WTC11 (cell line): ENCODE measurements around the gene OXER1. TPM values are rescaled to one million over a fixed set of nuclear protein-coding genes. Genes with fewer than 3 reads are reported as not detected.

Experiments
- ATAC-seq: fragments of 200-7000 bp; cut with Tn5 transposase; 2 replicates; pipeline ENCODE4 v1.10.0; 2021; ENCODE audit warnings: mild to moderate bottlenecking, moderate library complexity
- CTCF ChIA-PET: fragments of 300-600 bp; sonication (Branson Sonifier 250); formaldehyde crosslinking; loops from one replicate; lab custom pipeline; 2021; ENCODE audit warnings: antibody characterized with exemption; lab: Charles Lee
- POLR2A ChIA-PET: fragments of 350-600 bp; sonication (Branson Sonifier 250); formaldehyde crosslinking; loops from one replicate; lab custom pipeline; 2021; ENCODE audit warnings: antibody characterized with exemption; lab: Charles Lee
- DNase-seq: peaks from one replicate; pipeline ENCODE4 v3.0.0; 2021; ENCODE audit warnings: low spot score
- H3K27ac Mint-ChIP-seq: 2 replicates; pipeline ENCODE4 v1.8.0; 2021; ENCODE audit warnings: mixed read lengths
- H3K27me3 Mint-ChIP-seq: 2 replicates; pipeline ENCODE4 v1.8.0; 2021; ENCODE audit warnings: low read depth, mild to moderate bottlenecking, moderate library complexity, mixed read lengths
- H3K36me3 Mint-ChIP-seq: 2 replicates; pipeline ENCODE4 v1.8.0; 2021; ENCODE audit warnings: mixed read lengths
- H3K4me1 Mint-ChIP-seq: 2 replicates; pipeline ENCODE4 v1.8.0; 2022; ENCODE audit warnings: mixed read lengths
- H3K4me3 Mint-ChIP-seq: 2 replicates; pipeline ENCODE4 v1.8.0; 2021; ENCODE audit warnings: mild to moderate bottlenecking, moderate library complexity, mixed read lengths
- H3K9me3 Mint-ChIP-seq: 2 replicates; pipeline ENCODE4 v1.8.0; 2021; ENCODE audit warnings: mixed read lengths
- ATF1 ChIP-seq: sonication (generic); formaldehyde crosslinking; IDR thresholded peaks from 2 replicates; pipeline ENCODE4 v1.8.1; 2023; ENCODE audit warnings: mild to moderate bottlenecking, moderate library complexity, missing genetic modification reagents
- CBFB ChIP-seq: sonication (generic); formaldehyde crosslinking; IDR thresholded peaks from 2 replicates; pipeline ENCODE4 v1.8.1; 2022; ENCODE audit warnings: mild to moderate bottlenecking, low read depth, missing genetic modification reagents
- CREM ChIP-seq: sonication (generic); formaldehyde crosslinking; IDR thresholded peaks from 2 replicates; pipeline ENCODE4 v1.8.1; 2022; ENCODE audit warnings: mild to moderate bottlenecking, missing genetic modification reagents, moderate library complexity
- ESRRA ChIP-seq: sonication (generic); formaldehyde crosslinking; IDR thresholded peaks from 2 replicates; pipeline ENCODE4 v1.8.1; 2022; ENCODE audit warnings: mild to moderate bottlenecking, missing genetic modification reagents, borderline replicate concordance
- ETV6 ChIP-seq: sonication (generic); formaldehyde crosslinking; IDR thresholded peaks from 2 replicates; pipeline ENCODE4 v1.8.1; 2022; ENCODE audit warnings: mild to moderate bottlenecking, missing genetic modification reagents
- FOXJ3 ChIP-seq: sonication (generic); formaldehyde crosslinking; IDR thresholded peaks from 2 replicates; pipeline ENCODE4 v1.9.0; 2021; ENCODE audit warnings: missing genetic modification reagents, mild to moderate bottlenecking, borderline replicate concordance
- FOXK1 ChIP-seq: sonication (generic); formaldehyde crosslinking; IDR thresholded peaks from 2 replicates; pipeline ENCODE4 v1.8.0; 2022; ENCODE audit warnings: mild to moderate bottlenecking, moderate library complexity, missing genetic modification reagents
- MXD4 ChIP-seq: fragments of 250-450 bp; sonication (Bioruptor Pico); IDR thresholded peaks from 2 replicates; pipeline ENCODE4 v1.8.0; 2021; ENCODE audit warnings: mild to moderate bottlenecking, moderate library complexity, borderline replicate concordance
- PRRX2 ChIP-seq: fragments of 250-450 bp; sonication (Bioruptor Pico); IDR thresholded peaks from 2 replicates; pipeline ENCODE4 v1.8.0; 2021; ENCODE audit warnings: mild to moderate bottlenecking
- RELA ChIP-seq: sonication (generic); formaldehyde crosslinking; IDR thresholded peaks from 2 replicates; pipeline ENCODE4 v1.8.1; 2022; ENCODE audit warnings: missing genetic modification reagents, mild to moderate bottlenecking, borderline replicate concordance
- SOX15 ChIP-seq: fragments of 250-450 bp; sonication (Bioruptor Pico); IDR thresholded peaks from 2 replicates; pipeline ENCODE4 v1.9.0; 2021; ENCODE audit warnings: mild to moderate bottlenecking
- SP1 ChIP-seq: sonication (generic); formaldehyde crosslinking; conservative IDR thresholded peaks from 2 replicates; pipeline ENCODE4 v1.8.1; 2022; ENCODE audit warnings: missing genetic modification reagents
- TCF7 ChIP-seq: sonication (generic); formaldehyde crosslinking; IDR thresholded peaks from 2 replicates; pipeline ENCODE4 v1.8.0; 2022; ENCODE audit warnings: mild to moderate bottlenecking, low read depth, missing genetic modification reagents, moderate library complexity
- TP53 ChIP-seq: sonication (generic); formaldehyde crosslinking; IDR thresholded peaks from 2 replicates; pipeline ENCODE4 v1.8.1; 2023; ENCODE audit warnings: mild to moderate bottlenecking, missing genetic modification reagents
- ZBTB21 ChIP-seq: sonication (generic); formaldehyde crosslinking; IDR thresholded peaks from 2 replicates; pipeline ENCODE4 v1.8.1; 2023; ENCODE audit warnings: mild to moderate bottlenecking, missing genetic modification reagents, borderline replicate concordance
- ZNF121 ChIP-seq: sonication (generic); formaldehyde crosslinking; IDR thresholded peaks from 2 replicates; pipeline ENCODE4 v1.8.0; 2023; ENCODE audit warnings: missing genetic modification reagents
- ZNF138 ChIP-seq: sonication (generic); formaldehyde crosslinking; conservative IDR thresholded peaks from 2 replicates; pipeline ENCODE4 v1.8.1; 2022; ENCODE audit warnings: mild to moderate bottlenecking, moderate library complexity, missing genetic modification reagents
- ZNF263 ChIP-seq: sonication (generic); formaldehyde crosslinking; IDR thresholded peaks from 2 replicates; pipeline ENCODE4 v1.8.1; 2022; ENCODE audit warnings: low read depth, mild to moderate bottlenecking, moderate library complexity, missing genetic modification reagents
- ZNF396 ChIP-seq: fragments of 250-450 bp; sonication (Bioruptor Pico); IDR thresholded peaks from 2 replicates; pipeline ENCODE4 v1.8.0; 2021; ENCODE audit warnings: mild to moderate bottlenecking, moderate library complexity, borderline replicate concordance
- ZNF416 ChIP-seq: fragments of 250-450 bp; sonication (Bioruptor Pico); IDR thresholded peaks from 2 replicates; pipeline ENCODE4 v1.9.0; 2021; ENCODE audit warnings: mild to moderate bottlenecking, inconsistent platforms
- total RNA-seq: library from RNA; stranded (reverse); gene quantifications from 3 replicates; pipeline ENCODE4 v1.2.3, GENCODE V29; 2021
- TF ChIP-seq, protein P1 (sequence below): sonication (generic); formaldehyde crosslinking; IDR thresholded peaks from 2 replicates; pipeline ENCODE4 v1.8.1; 2022; ENCODE audit warnings: missing genetic modification reagents, borderline replicate concordance
- TF ChIP-seq, protein P2 (sequence below): sonication (generic); formaldehyde crosslinking; IDR thresholded peaks from 2 replicates; pipeline ENCODE4 v1.8.1; 2022; ENCODE audit warnings: low read depth, missing genetic modification reagents, borderline replicate concordance
- TF ChIP-seq, protein P3 (sequence below): sonication (generic); formaldehyde crosslinking; IDR thresholded peaks from 2 replicates; pipeline ENCODE4 v1.8.1; 2023; ENCODE audit warnings: mild to moderate bottlenecking, missing genetic modification reagents

Gene OXER1
- total RNA-seq, 1 experiment from 2014 or later: 2.6 TPM

DNA sequence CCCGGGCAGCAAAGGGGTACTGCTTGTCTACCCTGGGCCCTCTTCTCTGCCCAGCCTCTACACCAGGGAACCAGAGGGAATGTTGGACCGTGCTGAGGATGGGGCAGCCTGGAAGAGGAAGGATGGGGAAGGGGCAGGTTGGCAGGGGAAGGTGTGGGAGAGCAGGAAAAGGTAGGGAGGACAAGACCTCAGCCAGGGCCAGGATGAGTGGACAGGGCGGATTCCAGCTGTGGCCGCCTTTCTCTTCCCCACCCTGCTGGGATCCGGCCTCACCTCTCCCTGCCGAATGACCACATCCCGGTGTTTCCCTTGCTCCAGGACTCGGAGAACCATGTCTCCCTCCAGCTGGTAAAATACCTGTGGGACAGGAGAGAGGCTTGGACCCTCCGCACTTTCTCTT is 19.6 kb upstream of the OXER1 start (continued):
- no peak for TF ChIP-seq TCF7
- no peak for TF ChIP-seq ZNF121 (CRISPR knock-in tag)
- TF ChIP-seq SP1 (CRISPR knock-in tag): no peak
- no peak for TF ChIP-seq ETV6 (CRISPR knock-in tag)
- TF ChIP-seq CREM (CRISPR knock-in tag): no peak
- TF ChIP-seq, protein P1, sequence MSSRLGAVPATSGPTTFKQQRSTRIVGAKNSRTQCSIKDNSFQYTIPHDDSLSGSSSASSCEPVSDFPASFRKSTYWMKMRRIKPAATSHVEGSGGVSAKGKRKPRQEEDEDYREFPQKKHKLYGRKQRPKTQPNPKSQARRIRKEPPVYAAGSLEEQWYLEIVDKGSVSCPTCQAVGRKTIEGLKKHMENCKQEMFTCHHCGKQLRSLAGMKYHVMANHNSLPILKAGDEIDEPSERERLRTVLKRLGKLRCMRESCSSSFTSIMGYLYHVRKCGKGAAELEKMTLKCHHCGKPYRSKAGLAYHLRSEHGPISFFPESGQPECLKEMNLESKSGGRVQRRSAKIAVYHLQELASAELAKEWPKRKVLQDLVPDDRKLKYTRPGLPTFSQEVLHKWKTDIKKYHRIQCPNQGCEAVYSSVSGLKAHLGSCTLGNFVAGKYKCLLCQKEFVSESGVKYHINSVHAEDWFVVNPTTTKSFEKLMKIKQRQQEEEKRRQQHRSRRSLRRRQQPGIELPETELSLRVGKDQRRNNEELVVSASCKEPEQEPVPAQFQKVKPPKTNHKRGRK: no peak
- TF ChIP-seq CBFB (CRISPR knock-in tag): no peak
- no peak for TF ChIP-seq FOXJ3
- no peak for TF ChIP-seq ZNF416 (CRISPR knock-in tag)

DNA sequence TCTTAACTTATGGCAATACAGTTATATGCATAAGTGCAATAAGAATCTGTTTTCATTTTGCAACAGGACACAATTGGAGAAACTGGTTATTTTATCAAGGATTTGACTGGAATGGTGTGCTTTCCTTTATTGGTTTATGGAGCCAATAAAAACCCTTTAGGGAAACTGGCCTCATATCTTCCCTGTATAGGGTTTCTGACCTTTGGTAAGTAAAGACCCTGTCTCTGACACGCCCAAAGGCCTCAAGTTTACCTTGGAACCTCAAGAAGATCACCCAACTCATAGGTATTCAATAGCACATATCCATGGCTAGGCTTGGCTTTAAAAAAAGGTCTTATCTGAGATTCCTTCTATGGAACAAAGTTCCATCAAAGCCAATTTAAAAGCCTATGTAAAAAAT is 17.2 kb upstream of the OXER1 start:
- DNase-seq (no peak), ATAC-seq (no peak)
- TF ChIP-seq ESRRA (CRISPR knock-in tag) (no peak), FOXK1 (CRISPR knock-in tag) (no peak), ZBTB21 (CRISPR knock-in tag) (no peak), ZNF138 (CRISPR knock-in tag) (no peak), PRRX2 (no peak), RELA (no peak), ZNF396 (CRISPR knock-in tag) (no peak), ZNF263 (CRISPR knock-in tag) (no peak), ATF1 (no peak), MXD4 (CRISPR knock-in tag) (no peak), ETV6 (CRISPR knock-in tag) (no peak), TP53 (no peak), TCF7 (no peak), SOX15 (CRISPR knock-in tag) (no peak)
- TF ChIP-seq, protein P2, sequence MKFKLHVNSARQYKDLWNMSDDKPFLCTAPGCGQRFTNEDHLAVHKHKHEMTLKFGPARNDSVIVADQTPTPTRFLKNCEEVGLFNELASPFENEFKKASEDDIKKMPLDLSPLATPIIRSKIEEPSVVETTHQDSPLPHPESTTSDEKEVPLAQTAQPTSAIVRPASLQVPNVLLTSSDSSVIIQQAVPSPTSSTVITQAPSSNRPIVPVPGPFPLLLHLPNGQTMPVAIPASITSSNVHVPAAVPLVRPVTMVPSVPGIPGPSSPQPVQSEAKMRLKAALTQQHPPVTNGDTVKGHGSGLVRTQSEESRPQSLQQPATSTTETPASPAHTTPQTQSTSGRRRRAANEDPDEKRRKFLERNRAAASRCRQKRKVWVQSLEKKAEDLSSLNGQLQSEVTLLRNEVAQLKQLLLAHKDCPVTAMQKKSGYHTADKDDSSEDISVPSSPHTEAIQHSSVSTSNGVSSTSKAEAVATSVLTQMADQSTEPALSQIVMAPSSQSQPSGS: no peak
- TF ChIP-seq, protein P3, sequence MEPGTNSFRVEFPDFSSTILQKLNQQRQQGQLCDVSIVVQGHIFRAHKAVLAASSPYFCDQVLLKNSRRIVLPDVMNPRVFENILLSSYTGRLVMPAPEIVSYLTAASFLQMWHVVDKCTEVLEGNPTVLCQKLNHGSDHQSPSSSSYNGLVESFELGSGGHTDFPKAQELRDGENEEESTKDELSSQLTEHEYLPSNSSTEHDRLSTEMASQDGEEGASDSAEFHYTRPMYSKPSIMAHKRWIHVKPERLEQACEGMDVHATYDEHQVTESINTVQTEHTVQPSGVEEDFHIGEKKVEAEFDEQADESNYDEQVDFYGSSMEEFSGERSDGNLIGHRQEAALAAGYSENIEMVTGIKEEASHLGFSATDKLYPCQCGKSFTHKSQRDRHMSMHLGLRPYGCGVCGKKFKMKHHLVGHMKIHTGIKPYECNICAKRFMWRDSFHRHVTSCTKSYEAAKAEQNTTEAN (CRISPR knock-in tag): no peak
- Mint-ChIP-seq H3K36me3 (peaks cover 56% of the 10 kb centered on the region), H3K9me3 (peaks cover 41% of the 10 kb centered on the region), H3K27me3 (no peaks in the 10 kb centered on the region), H3K4me1 (no peaks in the 10 kb centered on the region; the same call in 1 of the 2 replicates), H3K4me3 (no peak overlapping the region), H3K27ac (no peak overlapping the region)
- ChIA-PET POLR2A (no interaction called here), CTCF (no interaction called here)
